GM19452 (cell line): Measurements from ENCODE around the gene ADCY2.

Experiments
- ATAC-seq: cut with Tn5 transposase; IDR thresholded peaks from one replicate; pipeline ENCODE4 v1.9.1; 2021; ENCODE audit not compliant: unreplicated experiment

ADCY2 gene

GRCh38 chr5:7585807-7586206 lies 189.9 kb downstream of the ADCY2 start:
- ATAC-seq: no peak

GRCh38 chr5:7586480-7586879 lies 190.5 kb downstream of the ADCY2 start:
- ATAC-seq: no peak

GRCh38 chr5:7589800-7590199 lies 193.9 kb downstream of the ADCY2 start:
- ATAC-seq: no peak

GRCh38 chr5:7592910-7593309 lies 197.0 kb downstream of the ADCY2 start:
- ATAC-seq: no peak

- ATAC-seq: no peak
These were observed 201.2 kb downstream of the ADCY2 start for GRCh38 chr5:7597059-7597642.

- no peak for ATAC-seq
These were observed 211.0 kb downstream of the ADCY2 start for GRCh38 chr5:7606840-7607465.

GRCh38 chr5:7608772-7609171 lies 212.8 kb downstream of the ADCY2 start:
- no peak for ATAC-seq

- ATAC-seq: no peak
These were observed 213.8 kb downstream of the ADCY2 start for GRCh38 chr5:7609726-7610125.

GRCh38 chr5:7610531-7611177 lies 214.7 kb downstream of the ADCY2 start:
- ATAC-seq: no peak

- ATAC-seq: no peak
These were observed 215.6 kb downstream of the ADCY2 start for GRCh38 chr5:7611518-7611917.

GRCh38 chr5:7615566-7616061 lies 219.7 kb downstream of the ADCY2 start:
- ATAC-seq: no peak

- no peak for ATAC-seq
These were observed 221.0 kb downstream of the ADCY2 start for GRCh38 chr5:7616897-7617296.

- ATAC-seq: no peak
These were observed 226.6 kb downstream of the ADCY2 start for GRCh38 chr5:7622498-7622897.

- no peak for ATAC-seq
These were observed 229.8 kb downstream of the ADCY2 start for GRCh38 chr5:7625740-7626139.

- no peak for ATAC-seq
These were observed 232.3 kb downstream of the ADCY2 start for GRCh38 chr5:7628248-7628647.

GRCh38 chr5:7628820-7629219 lies 232.9 kb downstream of the ADCY2 start:
- ATAC-seq: no peak

- no peak for ATAC-seq
These were observed 233.6 kb downstream of the ADCY2 start for GRCh38 chr5:7629561-7629960.

- no peak for ATAC-seq
These were observed 238.9 kb downstream of the ADCY2 start for GRCh38 chr5:7634837-7635236.

- no peak for ATAC-seq
These were observed 242.5 kb downstream of the ADCY2 start for GRCh38 chr5:7638456-7638855.

GRCh38 chr5:7642029-7642428 lies 246.1 kb downstream of the ADCY2 start:
- no peak for ATAC-seq

GRCh38 chr5:7644723-7645122 lies 248.8 kb downstream of the ADCY2 start:
- ATAC-seq: no peak

GRCh38 chr5:7650755-7651154 lies 254.8 kb downstream of the ADCY2 start:
- no peak for ATAC-seq
